Measurements from ENCODE around the gene TMEM108. TPM values are rescaled to one million over a fixed set of nuclear protein-coding genes. Genes with fewer than 3 reads are reported as not detected.

Gene TMEM108
- total and polyA plus RNA-seq, 2 of the 4 experiments (the other 2 are of a cell fraction): 0.18 to 2.2 TPM

DNA sequence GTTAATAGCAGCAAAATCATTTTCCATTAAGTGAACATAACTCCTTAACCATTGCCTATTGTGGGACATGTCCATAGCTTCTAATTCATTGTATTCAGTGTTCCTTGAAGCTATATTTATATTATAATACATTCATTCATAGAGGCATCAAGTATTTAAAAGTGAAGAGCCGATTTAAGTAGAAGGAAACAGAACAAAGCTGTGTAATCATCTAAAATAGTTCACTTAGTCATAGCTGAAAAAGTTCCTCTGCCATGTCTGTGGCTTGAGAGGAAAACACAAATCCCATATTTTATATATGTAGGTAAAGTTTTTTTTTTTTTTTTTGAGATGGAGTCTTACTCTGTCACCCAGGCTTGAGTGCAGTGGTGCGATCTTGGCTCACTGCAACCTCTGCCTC is 54.5 kb downstream of the TMEM108 start:
- no peaks in the 10 kb centered on the region for H3K79me1 ChIP-seq (ENCODE audit: low read depth in 1 of 2, low read length in 2 of 2)
- H3K4me1 ChIP-seq (ENCODE audit: control insufficient read depth, insufficient read depth, low read length): peaks cover 2% of the 10 kb centered on the region; the same call in 1 of the 2 replicates
- DNase-seq (peak; percentile 13), ATAC-seq (ENCODE audit: low read depth) (no peak)
- H2AK5ac ChIP-seq (ENCODE audit: low read depth, low read length): no peak overlapping the region
- intact Hi-C loops (cut with micrococcal nuclease) (no loop called here), in situ Hi-C loops (cut with MboI; ENCODE audit: low sequenced_read_pairs) (no loop called here), dilution Hi-C loops (cut with HindIII; ENCODE audit: low sequenced_read_pairs, unreplicated experiment) (no loop called here)
- no peak overlapping the region for H2AFZ ChIP-seq (replicated peaks; ENCODE audit: low read length, poor library complexity)
- no peak overlapping the region for H3K23ac ChIP-seq (ENCODE audit: low read depth, low read length)
- H3K4me3 ChIP-seq (ENCODE audit: insufficient read depth, low read depth, low read length): no peak overlapping the region
- H4K8ac ChIP-seq (ENCODE audit: low read depth in 2 of 2, low read length in 2 of 2): no peak overlapping the region
- no peak overlapping the region for H4K5ac ChIP-seq (ENCODE audit: low read depth, low read length)
- no peak overlapping the region for H3K56ac ChIP-seq (ENCODE audit: extremely low read depth, insufficient read depth, low read length)
- H3K4me2 ChIP-seq (ENCODE audit: low read depth, low read length): no peak overlapping the region
- H2BK15ac ChIP-seq (ENCODE audit: low read depth, low read length): no peak overlapping the region
- H2BK120ac ChIP-seq (ENCODE audit: low read depth, low read length): no peak overlapping the region
- no peaks in the 10 kb centered on the region for H3K9me1 ChIP-seq (ENCODE audit: insufficient read depth, low read length)
- no peak overlapping the region for H4K91ac ChIP-seq (ENCODE audit: insufficient read depth, low read depth, low read length)
- TF ChIP-seq RFX5 (IDR thresholded peaks at IDR 0.05; ENCODE audit: low read depth, low read length): no peak
- no peak overlapping the region for H2BK5ac ChIP-seq (ENCODE audit: low read depth, low read length, poor library complexity, severe bottlenecking)
- no peaks in the 10 kb centered on the region for H3K36me3 ChIP-seq (ENCODE audit: control insufficient read depth, insufficient read depth, low read length)
- no peaks in the 10 kb centered on the region for H3K27me3 ChIP-seq (ENCODE audit: control insufficient read depth, insufficient read depth, low read length)
- H3K9me3 ChIP-seq (ENCODE audit: control insufficient read depth, insufficient read depth, low read length): no peaks in the 10 kb centered on the region
- no CpG with 5 or more reads among the region's 2 CpGs for WGBS, 2 experiments (ENCODE audit: extremely low coverage in 2 of 2, insufficient read length in 1 of 2)
- no peak overlapping the region for H3K9ac ChIP-seq (ENCODE audit: low read depth, low read length)
- H3K27ac ChIP-seq (ENCODE audit: insufficient read depth, low read length): no peak overlapping the region
- H4K20me1 ChIP-seq (ENCODE audit: insufficient read depth, low read length): no peaks in the 10 kb centered on the region
- H2BK20ac ChIP-seq (ENCODE audit: low read depth, low read length): no peak overlapping the region
- H3K18ac ChIP-seq (ENCODE audit: low read depth, low read length): no peak overlapping the region
- ChIA-PET CTCF (interaction anchor here (0.6 to 1.0 kb wide), 2 partner anchors 51 to 162 kb away, joined by 3 read pairs; no protein-coding TSS in a partner anchor), POLR2A (ENCODE audit: unreplicated experiment) (no interaction called here)
- no peak overlapping the region for H2AK9ac ChIP-seq (replicated peaks; ENCODE audit: low read depth, low read length, poor library complexity)
- BruUV-seq (replicated peaks): no TSS peak
- H3K14ac ChIP-seq (replicated peaks; ENCODE audit: low read depth, low read length): no peak overlapping the region
- H3K4ac ChIP-seq (ENCODE audit: low read depth, low read length): no peak overlapping the region
